Stimulated activated CD8-positive, alpha-beta memory T cell treated with anti-CD3 and anti-CD28 coated beads, Interleukin-15, amount 100 ng/mL, for 24 hours (primary cell): ENCODE measurements around the gene CCNDBP1.
"Not testable (repeated sequence)": the region's sequence is repeated elsewhere in the genome, so short reads cannot be mapped to it uniquely, and the experiment has no call there.

Experiments used
- DNase-seq: peaks from one replicate; pipeline ENCODE4 v3.0.0-alpha.2; 2020; ENCODE audit warnings: low read depth

Gene CCNDBP1

DNA sequence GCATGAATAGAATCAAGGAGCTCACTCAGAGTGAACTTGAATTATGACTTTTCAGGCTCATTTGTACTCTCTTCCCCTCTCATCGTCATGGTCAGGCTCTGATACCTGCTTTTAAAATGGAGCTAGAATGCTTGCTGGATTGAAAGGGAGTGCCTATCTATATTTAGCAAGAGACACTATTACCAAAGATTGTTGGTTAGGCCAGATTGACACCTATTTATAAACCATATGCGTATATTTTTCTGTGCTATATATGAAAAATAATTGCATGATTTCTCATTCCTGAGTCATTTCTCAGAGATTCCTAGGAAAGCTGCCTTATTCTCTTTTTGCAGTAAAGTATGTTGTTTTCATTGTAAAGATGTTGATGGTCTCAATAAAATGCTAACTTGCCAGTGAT lies 9.6 kb downstream of the CCNDBP1 start:
- no peak for DNase-seq

- no peak for DNase-seq
Observed at GRCh38 chr15:43196760-43197548, 11.8 kb downstream of the CCNDBP1 start.

DNA sequence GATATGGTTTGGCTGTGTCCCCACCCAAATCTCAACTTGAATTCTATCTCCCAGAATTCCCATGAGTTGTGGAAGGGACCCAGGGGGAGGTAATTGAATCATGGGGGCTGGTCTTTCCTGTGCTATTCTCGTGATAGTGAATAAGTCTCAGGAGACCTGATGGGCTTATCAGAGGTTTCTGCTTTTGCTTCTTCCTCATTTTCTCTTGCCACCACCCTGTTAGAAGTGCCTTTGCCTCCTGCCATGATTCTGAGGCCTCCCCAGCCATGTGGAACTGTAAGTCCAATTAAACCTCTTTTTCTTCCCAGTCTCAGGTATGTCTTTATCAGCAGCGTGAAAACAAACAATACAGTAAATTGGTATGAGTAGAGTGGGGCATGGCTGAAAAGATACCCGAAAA lies 12.6 kb downstream of the CCNDBP1 start:
- DNase-seq = not testable (repeated sequence)

DNA sequence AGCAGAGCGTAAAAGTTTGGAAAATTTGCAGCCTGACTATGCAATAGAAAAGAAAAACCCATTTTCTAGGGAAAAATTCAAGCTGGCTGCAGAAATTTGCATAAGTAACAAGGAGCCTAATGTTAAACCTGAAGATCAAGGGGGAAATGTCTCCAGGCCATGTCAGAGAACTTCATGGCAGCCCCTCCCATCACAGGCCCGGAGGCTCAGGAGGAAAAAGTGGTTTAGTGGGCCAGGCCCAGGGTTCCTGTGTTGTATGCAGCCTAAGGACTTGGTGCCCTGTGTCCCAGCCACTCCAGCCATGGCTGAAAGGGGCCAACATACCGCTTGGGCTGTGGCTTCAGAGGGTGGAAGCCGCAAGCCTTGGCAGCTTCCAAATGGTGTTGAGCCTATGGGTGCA lies 13.4 kb downstream of the CCNDBP1 start:
- DNase-seq = not testable (repeated sequence)

DNA sequence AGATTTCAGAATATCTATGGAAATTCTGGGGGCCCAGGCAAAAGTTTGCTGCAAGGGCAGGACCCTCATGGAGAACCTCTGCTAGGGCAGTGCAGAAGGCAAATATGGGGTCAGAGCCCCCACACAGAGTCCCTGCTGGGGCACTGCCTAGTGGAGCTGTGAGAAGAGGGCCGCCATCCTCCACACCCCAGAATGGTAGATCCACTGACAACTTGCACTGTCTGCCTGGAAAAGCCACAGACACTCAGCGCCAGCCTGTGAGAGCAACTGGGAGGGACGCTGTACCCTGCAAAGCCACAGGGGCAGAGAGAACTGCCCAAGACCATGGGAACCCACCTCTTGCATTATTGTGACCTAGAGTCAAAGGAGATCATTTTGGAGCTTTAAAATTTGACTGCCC lies 13.8 kb downstream of the CCNDBP1 start:
- DNase-seq = no peak

- no peak for DNase-seq
Observed at GRCh38 chr15:43199945-43200488, 14.8 kb downstream of the CCNDBP1 start.

DNA sequence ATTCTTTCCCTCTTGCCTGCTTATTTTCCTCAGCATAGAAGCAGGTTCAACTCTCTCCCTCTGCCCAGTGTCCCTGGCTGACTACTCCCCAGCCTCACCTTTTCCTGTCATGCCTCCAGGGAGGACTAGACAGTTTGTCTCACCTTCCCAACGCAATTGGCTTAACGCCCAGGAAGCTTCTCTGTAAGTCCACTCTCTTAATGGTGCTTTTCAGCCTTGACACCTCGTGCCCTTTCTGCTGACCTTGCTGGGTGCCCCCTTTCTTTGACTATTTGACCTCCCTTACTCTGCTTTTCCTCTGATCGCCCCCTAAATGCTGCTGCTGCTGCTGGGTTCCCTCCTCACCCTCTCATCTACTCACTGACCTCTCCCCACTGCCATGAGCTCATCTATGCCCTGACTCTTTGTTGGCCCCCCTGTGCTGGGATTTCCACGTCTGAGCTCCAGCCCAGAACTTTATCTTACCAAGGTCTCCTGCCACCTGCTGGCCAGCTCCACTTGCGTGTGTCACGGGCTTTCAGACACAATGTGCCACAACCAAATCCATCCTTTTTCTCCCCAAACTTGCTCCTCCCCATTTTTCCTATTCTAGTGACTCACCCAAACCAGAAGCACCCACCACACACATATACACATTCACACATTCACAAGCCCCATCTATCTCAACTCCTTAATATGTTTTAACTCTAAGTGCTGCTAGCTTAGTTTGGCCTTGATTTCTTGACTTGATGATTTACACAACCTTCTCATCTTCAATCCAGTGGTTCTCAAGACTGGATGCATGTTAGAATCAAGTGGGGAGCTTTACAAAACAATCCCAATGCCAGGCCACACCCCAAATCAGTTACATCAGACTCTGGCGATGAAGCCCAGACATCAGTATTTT lies 19.1 kb downstream of the CCNDBP1 start:
- no peak for DNase-seq

- DNase-seq = no peak
Observed at GRCh38 chr15:43206054-43206453, 20.9 kb downstream of the CCNDBP1 start.

DNA sequence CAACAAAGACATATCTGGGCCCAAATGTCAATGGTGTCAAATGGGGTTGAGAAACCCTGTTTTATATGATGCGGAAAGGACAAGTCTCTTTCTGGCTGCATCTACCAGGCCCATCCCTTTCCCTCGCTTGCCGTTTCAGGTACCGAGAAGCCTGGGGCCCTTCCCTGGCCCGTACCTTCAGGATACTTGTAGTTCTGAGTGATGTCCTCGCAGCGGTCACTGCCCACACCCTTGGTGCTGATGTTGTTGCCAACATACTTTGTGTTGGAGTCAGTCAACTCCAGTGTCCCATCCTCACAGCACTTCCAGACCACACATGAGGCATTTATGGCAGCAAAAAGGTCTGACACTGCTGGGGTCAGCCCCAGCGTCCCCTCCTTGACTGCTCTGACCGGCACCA lies 21.8 kb downstream of the CCNDBP1 start:
- no peak for DNase-seq

- DNase-seq = no peak
Observed at GRCh38 chr15:43208052-43209002, 23.1 kb downstream of the CCNDBP1 start.

DNA sequence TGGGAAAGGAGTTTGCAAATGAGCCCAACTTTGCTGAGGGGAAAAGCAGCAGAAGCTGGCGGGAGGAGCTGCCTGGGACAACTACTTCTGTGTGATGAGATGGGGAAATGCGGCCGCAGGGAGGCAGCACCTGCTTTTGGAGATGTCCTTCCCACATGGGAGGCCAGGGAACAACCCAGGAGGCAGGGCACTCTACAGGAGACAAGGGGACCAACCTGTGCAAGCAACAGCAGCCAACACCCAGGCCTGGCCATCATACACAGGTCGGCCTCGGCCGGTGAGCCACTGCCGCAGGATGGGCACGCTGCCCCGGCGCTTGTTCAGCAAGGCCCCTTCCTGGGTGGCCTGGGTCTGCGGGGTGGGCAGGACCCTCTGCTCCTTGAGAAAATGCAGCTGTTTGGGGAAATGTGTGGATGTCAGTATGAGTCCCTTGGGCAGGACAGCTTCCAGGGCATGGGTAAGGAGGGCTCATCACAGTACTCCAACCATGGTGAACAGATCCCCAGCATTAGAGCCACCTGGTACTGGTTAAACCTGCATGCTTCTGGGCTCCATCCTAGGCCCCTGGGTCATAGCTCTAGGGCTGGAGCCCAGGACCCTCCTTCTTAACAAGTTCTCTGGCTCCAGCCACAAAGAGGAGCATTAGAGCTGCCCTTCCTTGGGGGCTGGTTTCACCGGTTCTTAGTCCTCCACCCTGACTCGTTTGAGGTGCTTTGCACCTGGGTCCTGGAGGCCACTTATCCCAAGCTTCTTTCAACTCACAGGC lies 24.0 kb downstream of the CCNDBP1 start:
- no peak for DNase-seq

- DNase-seq = no peak
Observed at GRCh38 chr15:43210172-43210745, 25.1 kb downstream of the CCNDBP1 start.

DNA sequence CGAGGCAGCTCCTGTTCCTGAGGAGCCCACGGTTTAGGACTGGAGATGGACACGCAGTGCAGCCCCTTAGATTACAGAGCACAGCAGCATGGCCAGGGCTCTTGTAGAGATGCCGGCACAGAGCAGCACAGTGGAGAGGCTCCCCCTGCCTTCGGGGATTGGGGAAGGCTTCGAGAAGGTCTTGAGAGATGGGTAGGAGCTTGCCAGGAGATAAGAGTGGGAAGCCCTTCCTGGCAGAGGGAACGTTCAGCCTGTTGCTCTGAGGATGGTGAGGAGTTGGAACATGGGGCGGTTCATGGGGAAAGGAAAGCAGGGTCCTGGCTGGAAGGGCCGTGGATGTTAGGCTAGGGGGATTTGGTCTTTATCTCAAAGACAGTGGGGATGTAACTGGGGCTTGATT lies 25.6 kb downstream of the CCNDBP1 start:
- no peak for DNase-seq

DNA sequence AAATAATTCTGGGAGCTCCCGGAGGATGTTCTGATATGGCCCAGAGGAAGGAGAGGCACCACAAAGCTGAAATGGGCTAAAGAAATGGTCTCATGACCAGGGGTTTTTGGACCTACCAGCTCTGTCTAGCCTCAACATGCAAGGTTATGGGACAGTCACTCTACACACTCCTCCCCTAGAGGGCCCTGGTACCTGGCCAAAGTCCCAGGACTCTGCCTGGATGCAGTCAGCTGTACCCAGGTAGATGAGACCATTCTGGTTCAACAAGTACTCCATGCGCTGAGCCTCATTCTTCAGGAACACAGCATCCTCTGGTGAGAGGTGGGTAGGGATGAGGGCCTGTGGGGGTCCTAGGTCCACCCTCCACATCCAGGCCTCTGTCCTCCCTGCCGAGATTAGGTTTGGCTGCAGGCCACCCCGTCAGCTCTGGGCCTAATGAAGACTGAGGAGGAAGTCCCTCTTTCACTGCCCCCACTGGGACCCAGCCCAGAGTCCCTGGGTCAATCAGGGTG lies 26.1 kb downstream of the CCNDBP1 start:
- no peak for DNase-seq

GRCh38 chr15:43212299-43212698 lies 27.1 kb downstream of the CCNDBP1 start:
- DNase-seq = no peak

- DNase-seq = no peak
Observed at GRCh38 chr15:43212951-43213350, 27.7 kb downstream of the CCNDBP1 start.

GRCh38 chr15:43213466-43213865 lies 28.3 kb downstream of the CCNDBP1 start:
- no peak for DNase-seq

DNA sequence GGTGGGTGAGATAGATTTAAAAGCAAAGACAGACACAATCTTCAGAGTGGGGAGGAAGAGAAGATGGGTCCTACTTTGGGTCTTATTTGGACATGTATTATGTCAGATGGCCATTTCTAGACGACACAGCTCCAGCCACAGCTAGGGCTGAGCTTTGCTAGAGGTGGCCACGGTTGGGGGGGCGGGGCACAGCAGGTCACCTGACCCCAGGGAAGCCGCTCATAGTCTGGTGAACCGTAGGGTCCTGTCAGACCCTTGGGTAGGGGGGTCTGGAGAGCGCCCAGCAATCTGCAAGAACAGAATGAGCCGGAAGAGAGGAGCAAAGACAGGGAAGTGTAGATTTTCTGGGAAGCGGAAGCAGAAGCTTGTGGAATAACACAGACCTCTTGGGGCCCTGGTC lies 29.0 kb downstream of the CCNDBP1 start:
- no peak for DNase-seq

- no peak for DNase-seq
Observed at GRCh38 chr15:43214592-43215295, 29.5 kb downstream of the CCNDBP1 start.

DNA sequence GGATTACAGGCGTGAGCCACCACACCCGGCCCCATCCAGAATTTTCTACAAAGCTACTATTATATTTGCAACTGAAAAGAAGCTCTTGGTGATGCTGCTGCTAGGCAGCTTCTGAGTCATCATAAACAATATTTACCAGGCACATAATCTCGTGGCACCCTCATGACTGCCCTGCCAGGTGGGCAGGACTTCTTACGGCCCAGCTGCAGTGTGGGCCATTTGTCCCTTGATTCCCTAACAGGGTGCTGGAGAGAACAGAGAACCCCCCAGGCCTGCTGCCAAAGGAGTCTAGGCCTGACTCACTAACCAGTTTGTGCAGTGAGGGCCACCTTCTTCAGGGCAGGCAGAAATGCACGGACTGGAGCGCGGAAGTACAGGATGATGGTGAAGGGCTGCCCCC lies 30.8 kb downstream of the CCNDBP1 start:
- DNase-seq = no peak
